Nephron progenitor cell (in vitro differentiated cells): ENCODE data around the gene KIF3C.

Experiments
- DNase-seq: peaks from one replicate; pipeline ENCODE4 v3.0.0; 2021
- H3K27ac Mint-ChIP-seq: 2 replicates; pipeline ENCODE4 v1.8.0; 2021; ENCODE audit warnings: mild to moderate bottlenecking, moderate library complexity, mixed read lengths
- H3K27me3 Mint-ChIP-seq: 2 replicates; pipeline ENCODE4 v1.8.0; 2021; ENCODE audit warnings: mild to moderate bottlenecking, low read depth, mixed read lengths; ENCODE audit not compliant: poor library complexity
- H3K36me3 Mint-ChIP-seq: 2 replicates; pipeline ENCODE4 v1.8.0; 2021; ENCODE audit warnings: low read depth, mixed read lengths
- H3K4me1 Mint-ChIP-seq: 2 replicates; pipeline ENCODE4 v1.8.0; 2021; ENCODE audit warnings: mixed read lengths
- H3K4me3 Mint-ChIP-seq: 2 replicates; pipeline ENCODE4 v1.8.0; 2021; ENCODE audit warnings: mild to moderate bottlenecking, moderate library complexity, mixed read lengths
- H3K9me3 Mint-ChIP-seq: 2 replicates; pipeline ENCODE4 v1.8.0; 2021; ENCODE audit warnings: mild to moderate bottlenecking, moderate library complexity, mixed read lengths
- TF ChIP-seq, protein P1 (sequence below): fragments of 200-600 bp; sonication (generic); IDR thresholded peaks from 2 replicates; pipeline ENCODE4 v1.5.0; 2021; ENCODE audit warnings: antibody characterized with exemption

Gene KIF3C

DNA sequence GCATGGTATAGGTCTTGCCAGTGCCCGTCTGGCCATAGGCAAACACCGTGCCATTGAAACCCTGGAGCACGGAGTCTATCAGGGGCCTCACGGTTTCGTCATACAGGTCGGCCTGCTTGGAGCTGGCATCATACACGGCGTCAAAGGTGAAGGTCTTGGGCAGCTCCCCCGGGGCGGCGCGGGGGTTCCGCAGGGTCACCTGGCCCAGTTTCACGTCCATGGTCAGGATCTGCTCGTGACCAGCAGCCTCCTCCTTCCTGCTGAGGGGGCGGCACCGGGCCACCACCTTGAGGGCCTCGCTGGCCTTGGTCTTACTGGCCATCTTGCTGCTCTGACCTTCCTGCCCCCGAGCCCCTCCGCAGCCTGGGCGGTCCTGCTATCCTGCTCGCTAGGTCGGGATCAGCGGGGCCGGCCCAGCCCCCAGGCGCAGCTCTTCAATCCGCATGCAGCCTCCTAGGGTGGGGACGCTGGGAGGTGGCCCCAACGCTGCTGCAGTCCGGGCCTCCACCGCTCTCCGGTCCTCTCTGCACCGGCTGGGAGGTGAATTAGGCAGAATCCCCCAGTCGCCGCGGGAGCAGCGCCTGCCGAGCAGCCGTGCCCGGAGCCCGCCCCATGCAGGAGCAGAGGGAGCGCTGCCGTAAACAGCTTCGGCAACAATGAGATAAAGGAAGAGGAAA, 563 bp downstream of the KIF3C start:
- no peaks in the 10 kb centered on the region for H3K9me3 Mint-ChIP-seq
- H3K27ac Mint-ChIP-seq: no peak overlapping the region
- peaks cover 55% of the 10 kb centered on the region for H3K4me1 Mint-ChIP-seq
- H3K27me3 Mint-ChIP-seq: peaks cover 13% of the 10 kb centered on the region
- DNase-seq: peak; percentile 57
- H3K36me3 Mint-ChIP-seq: peaks cover 27% of the 10 kb centered on the region
- TF ChIP-seq, protein P1, sequence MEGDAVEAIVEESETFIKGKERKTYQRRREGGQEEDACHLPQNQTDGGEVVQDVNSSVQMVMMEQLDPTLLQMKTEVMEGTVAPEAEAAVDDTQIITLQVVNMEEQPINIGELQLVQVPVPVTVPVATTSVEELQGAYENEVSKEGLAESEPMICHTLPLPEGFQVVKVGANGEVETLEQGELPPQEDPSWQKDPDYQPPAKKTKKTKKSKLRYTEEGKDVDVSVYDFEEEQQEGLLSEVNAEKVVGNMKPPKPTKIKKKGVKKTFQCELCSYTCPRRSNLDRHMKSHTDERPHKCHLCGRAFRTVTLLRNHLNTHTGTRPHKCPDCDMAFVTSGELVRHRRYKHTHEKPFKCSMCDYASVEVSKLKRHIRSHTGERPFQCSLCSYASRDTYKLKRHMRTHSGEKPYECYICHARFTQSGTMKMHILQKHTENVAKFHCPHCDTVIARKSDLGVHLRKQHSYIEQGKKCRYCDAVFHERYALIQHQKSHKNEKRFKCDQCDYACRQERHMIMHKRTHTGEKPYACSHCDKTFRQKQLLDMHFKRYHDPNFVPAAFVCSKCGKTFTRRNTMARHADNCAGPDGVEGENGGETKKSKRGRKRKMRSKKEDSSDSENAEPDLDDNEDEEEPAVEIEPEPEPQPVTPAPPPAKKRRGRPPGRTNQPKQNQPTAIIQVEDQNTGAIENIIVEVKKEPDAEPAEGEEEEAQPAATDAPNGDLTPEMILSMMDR: no peak
- H3K4me3 Mint-ChIP-seq: peak overlapping the region; percentile 87

DNA sequence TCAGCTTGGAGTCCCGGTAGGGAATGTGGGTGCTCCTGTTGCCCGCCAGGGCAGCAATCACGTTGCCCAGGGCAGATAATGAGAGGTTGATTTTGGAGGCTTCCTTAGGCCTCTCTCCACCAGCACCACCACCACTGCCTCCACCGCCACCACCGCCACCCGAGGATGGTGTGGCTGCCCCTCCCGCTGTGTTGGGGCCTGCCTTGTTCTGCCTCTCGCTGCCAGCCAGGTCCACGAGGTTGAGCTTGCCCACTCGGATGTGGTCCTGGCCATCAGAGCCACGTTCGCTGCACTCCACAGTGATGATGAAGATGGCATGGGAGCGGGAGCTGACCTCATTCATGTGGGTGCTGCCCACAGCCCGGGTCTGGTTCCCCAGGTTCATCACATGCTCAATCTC, 1.3 kb downstream of the KIF3C start:
- no peak for DNase-seq
- Mint-ChIP-seq H3K36me3 (peaks cover 33% of the 10 kb centered on the region), H3K4me1 (peaks cover 56% of the 10 kb centered on the region), H3K27ac (no peak overlapping the region), H3K4me3 (peak overlapping the region; percentile 87), H3K27me3 (peaks cover 12% of the 10 kb centered on the region), H3K9me3 (no peaks in the 10 kb centered on the region)
- TF ChIP-seq, protein P1: no peak

DNA sequence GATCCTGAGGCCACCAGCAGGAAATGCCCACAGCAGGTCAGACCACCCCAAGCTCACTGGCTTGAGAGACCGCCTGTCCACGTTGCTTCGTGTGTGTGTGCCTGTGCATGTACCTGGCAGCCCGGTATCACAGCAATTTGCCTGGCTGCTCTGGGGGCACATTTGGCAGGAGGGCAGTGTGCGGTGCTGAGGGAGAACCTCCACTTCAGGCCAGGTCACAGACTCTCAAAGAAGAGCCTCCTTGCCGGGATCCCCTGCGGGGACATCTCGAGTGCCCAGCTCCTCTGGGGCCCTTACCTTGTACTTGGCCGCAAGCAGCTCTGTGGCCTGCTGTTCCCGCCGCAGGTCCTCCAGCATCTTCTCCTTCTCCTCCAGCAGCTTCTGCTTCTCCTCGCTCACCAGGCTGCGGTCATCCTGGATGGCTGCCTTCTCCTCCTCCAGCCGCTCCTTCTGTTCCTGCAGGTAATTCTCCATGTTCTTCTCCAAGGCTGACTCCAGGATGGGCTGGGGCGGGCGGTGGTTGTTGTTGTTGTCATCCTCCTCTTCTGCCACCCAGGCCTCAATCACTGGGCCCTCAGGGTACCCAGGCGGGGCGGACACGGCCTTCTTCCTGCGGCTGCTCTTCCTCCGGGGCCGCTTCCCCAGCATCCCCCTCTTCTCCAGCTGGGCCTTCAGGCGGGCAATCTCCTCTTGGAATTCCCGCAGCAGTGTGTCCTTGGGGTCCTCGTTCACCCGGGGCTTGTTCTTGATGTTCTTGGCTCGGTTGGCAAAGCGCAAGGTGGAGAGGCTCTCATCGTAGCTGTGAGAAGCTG, 2.0 kb downstream of the KIF3C start:
- no peak for DNase-seq
- Mint-ChIP-seq H3K36me3 (peaks cover 37% of the 10 kb centered on the region), H3K27ac (no peak overlapping the region), H3K4me3 (peak overlapping the region; percentile 50), H3K9me3 (no peaks in the 10 kb centered on the region), H3K4me1 (peaks cover 56% of the 10 kb centered on the region), H3K27me3 (peaks cover 6% of the 10 kb centered on the region)
- TF ChIP-seq, protein P1: no peak

DNA sequence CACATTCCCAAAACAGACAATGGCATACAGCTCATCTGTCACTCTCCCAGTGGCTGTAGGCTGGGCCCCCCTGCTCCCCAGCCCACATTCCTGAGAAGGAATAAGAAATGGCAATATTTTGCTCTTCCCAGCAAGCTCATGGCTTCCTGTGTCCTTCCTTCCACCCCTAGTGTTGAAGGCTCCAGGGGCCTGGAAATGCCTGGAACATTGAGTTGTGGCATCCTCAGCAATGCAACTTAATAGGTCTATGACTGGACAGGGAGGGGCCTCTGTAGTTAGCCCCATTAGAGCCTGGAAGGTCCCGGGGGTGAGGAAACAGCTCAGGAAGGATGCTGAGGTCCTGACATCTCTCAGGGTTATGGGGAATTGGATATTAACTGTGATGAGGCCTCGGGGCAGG, 3.3 kb downstream of the KIF3C start:
- DNase-seq: no peak
- Mint-ChIP-seq H3K27me3 (peaks cover 3% of the 10 kb centered on the region), H3K4me1 (peaks cover 56% of the 10 kb centered on the region), H3K4me3 (peak overlapping the region; percentile 69), H3K36me3 (peaks cover 46% of the 10 kb centered on the region), H3K9me3 (no peaks in the 10 kb centered on the region), H3K27ac (no peak overlapping the region)
- TF ChIP-seq, protein P1: no peak

DNA sequence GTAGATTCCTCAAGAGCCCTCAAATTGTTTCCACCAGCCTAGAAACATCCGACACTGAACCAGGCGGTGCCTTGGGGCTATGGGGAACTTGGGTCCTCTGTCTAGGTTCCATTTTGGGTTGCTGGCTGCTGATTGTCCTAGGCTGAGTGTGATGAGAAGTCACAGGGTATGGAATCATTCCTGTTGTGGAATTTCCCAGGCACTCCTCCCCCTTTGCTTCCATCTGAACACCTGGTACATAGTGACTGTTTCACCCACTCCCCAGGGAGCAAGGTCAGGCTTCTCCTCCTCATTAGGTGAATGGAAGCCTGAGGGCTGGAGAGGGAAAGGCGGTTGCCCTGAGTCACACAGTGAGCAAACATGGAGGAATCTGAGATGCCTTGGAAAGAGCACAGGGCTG, 4.5 kb downstream of the KIF3C start:
- TF ChIP-seq, protein P1: no peak
- Mint-ChIP-seq H3K27me3 (peaks cover 3% of the 10 kb centered on the region), H3K36me3 (peaks cover 54% of the 10 kb centered on the region), H3K4me1 (peaks cover 50% of the 10 kb centered on the region), H3K9me3 (no peaks in the 10 kb centered on the region), H3K4me3 (peak overlapping the region; percentile 69), H3K27ac (no peak overlapping the region)
- no peak for DNase-seq
